Measurements from ENCODE around the gene SLAMF6.
"Not testable (repeated sequence)": the region's sequence is repeated elsewhere in the genome, so short reads cannot be mapped to it uniquely, and the experiment has no call there.

The SLAMF6 gene

DNA sequence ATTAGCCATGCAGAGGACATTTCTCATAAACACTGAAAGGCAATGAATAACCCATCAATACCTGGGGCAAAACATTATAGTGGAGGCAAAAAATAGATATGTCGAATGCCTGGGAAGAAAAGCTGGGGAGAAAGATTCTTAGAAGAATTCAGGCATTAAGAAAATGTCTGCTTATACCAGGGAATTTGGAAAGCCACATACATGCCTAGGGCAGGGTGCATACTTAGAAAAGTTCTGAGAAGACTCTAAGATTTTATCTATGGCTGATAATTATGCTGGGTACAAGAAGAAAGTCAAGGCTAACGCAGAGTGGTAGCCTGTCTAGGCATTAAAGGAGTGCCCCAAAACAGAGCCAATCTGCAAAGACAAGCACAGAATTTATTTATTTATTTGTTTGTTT, 18.4 kb downstream of the SLAMF6 start:
- DNase-seq (ENCODE audit: low spot score): no peak

DNA sequence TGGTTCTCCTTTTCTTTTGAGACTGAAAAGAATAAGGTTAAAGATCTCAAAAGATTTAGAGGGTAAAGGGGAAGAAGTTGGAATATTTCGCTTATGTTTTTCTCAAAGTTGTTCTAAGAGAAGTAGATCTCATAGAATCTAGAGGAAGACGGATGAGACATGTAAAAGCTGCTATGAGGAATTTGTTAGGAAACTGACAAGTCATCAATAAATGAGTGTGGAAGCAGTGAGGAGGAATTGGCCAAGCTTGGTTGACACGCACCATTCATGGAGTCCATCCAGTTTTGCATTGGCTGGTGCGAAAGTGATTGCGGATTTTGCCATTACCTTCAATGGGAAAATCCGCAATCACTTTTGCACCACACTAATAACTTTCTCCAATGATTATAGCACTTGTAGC, 20.0 kb downstream of the SLAMF6 start:
- DNase-seq (ENCODE audit: low spot score): no peak

DNA sequence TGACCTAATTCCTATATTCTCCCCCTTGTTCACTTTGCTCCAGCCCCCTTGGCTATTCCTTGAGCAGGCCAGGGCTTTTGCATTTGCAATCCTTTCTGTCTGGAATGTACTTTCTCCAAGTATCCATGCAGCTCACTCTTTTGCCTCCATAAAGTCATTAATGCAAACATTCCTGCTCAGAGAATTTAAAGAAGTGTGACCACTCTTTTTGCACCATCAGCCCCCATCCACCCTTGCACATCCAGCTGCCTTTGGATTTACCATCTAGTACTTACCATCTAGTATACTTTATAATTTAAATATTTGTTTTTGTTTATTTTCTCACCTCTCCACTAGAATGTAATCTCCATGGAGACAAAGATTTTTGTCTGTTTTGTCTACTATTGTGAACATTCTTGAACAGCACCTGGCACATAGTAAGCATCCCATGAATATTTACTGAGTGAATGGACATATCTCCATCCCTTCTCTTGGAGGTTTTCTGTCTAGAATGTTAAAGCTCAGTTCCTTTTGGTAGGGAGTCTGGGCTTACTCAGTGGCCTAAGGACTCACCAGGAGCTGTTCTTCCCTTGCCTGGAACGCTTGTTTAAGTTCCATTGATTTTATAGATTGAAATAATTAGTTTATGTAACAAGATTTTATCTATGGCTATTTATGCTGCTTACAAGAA, 22.6 kb downstream of the SLAMF6 start:
- no peak for DNase-seq (ENCODE audit: low spot score)

DNA sequence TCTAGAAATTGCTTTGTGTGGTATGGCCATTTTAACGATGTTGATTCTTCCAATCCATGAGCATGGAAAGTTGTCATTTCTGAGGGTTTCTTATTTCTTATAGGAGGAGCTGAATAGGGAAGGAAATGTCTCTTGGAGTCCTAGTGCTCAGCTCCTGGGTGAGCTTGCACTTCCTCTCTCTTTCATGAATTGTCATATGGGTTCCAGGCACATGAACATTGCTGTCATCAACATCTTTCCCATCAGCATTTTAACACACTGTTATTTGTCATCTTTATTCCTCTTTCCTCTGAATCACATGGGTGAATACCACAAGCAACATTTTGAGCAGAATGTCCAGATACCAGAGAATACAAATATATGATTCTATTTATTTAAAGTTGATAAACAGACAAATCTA, 23.4 kb downstream of the SLAMF6 start:
- DNase-seq (ENCODE audit: low spot score): no peak

DNA sequence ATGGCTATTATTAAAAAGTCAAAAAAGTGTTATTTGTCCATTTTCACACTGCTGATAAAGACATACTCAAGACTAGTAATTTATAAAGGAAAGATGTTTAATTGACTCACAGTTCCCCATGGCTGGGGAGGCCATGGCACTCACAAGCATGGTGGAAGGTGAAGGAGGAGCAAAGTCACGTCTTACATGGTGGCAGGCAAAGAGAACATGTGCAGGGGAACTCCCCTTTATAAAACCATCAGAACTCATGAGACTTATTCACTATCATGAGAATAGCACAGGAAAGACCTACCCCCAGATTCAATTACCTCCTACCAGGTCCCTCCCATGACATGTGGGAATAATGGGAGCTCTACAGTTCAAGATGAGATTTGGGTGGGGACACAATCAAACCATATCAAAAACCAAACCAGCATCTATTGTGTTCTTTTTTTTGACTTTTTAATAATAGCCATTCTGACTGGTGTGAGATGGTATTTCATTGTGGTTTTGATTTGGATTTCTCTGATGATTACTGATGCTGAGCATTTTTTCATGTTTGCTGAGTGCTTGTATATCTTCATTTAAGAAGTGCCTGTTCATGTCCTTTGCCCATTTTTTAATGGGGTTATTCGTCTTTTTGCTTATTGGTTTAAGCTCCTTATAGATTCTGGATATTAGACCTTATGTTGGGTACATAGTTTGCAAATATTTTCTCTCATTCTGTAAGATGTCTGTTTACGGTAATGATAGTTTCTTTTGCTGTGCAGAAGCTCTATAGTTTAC, 24.6 kb downstream of the SLAMF6 start:
- not testable (repeated sequence) for DNase-seq (ENCODE audit: low spot score)

DNA sequence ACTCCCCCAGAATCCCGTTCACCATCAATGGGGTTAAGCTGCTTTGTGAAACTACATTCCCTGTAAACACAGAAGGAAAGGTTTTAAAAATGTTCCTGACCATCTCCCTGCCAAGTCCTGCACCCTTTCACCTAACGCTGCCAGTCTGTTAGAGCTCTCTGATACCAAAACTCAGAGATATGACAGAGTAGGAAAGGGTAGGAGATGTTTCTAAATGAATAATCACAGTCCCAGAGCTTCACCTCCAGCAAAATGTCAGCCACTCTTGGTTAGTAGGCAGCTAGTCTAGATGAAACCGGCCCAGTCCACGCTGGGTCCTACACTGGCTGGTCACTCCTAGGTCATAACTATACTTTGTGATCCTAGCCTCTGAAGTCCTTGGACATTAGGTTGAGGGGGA, 26.7 kb downstream of the SLAMF6 start:
- no peak for DNase-seq (ENCODE audit: low spot score)

DNA sequence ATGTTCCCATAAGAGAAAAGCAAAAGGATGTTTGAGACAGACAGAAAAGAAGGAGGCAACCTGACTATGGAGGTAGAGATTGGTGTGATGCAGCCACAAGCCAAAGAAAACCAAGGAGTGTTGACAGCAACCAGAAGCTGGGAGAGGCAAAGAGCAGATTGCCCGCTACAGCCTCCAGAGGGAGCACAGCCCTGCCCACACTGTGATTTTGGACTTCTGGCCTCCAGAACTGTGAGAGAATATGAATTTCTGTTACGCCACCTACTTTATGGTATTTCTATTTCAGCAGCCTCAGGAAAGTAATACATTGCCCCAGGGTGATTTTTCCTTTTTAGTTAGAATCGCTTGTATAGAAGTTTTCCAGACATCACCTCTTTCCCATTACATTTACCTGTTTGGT, 28.4 kb downstream of the SLAMF6 start:
- no peak for DNase-seq (ENCODE audit: low spot score)

DNA sequence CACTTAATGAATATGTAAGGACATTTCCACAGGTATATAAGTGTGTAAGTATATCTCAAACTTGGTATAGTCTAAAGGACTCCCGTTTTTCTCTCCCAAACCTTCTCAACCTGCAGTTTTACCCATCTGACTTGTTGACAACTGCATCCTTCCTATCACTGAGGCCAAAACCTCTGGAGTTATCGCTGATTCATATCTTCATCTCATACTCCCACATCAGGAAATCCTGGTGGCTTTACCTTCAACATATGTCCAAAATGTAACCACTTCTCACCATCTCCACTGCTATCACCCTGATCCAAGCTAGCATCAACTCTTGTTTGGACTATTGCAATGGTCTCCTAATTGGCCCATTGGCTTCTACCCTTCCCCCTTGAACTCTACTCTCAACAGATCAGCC, 30.4 kb downstream of the SLAMF6 start:
- DNase-seq (ENCODE audit: low spot score): no peak

DNA sequence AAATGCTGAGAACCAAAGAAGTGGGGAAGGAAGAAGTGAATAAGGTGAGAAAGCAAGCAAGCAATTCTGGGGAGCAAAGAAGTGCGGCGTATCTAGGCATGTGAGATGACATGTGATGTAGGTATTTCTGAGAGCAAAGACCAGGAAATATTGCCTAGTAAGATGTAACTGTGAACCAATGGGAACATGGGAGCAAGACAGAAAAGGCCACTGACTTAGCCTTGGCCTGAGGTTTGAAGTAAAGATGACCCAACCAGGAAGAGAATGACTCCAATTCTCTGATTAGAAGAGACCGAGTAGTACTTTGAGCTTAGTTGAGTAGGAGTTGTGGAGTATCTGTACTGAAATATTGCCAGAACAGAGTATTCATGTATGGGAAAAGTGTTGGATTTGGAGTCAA, 31.1 kb downstream of the SLAMF6 start:
- no peak for DNase-seq (ENCODE audit: low spot score)

DNA sequence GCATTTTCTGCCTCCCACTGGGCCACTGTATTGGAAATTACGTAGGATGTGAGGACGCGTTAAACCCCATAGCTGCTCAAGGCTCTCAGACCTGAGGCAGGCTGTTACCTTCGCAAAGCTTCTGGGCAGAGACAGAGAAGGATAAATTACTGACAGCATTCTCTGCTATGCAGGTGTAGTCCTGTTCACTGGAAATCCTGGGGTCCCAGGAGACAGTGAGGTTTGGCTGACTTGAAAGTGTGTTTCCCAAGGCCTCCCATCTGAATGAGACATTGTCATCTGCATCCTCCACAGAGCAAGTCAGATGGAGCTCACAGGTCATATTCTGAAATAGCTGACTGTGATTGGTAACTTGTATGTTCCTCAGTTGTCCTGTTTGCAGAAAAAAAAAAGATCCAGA, 32.0 kb downstream of the SLAMF6 start:
- DNase-seq (ENCODE audit: low spot score): no peak

DNA sequence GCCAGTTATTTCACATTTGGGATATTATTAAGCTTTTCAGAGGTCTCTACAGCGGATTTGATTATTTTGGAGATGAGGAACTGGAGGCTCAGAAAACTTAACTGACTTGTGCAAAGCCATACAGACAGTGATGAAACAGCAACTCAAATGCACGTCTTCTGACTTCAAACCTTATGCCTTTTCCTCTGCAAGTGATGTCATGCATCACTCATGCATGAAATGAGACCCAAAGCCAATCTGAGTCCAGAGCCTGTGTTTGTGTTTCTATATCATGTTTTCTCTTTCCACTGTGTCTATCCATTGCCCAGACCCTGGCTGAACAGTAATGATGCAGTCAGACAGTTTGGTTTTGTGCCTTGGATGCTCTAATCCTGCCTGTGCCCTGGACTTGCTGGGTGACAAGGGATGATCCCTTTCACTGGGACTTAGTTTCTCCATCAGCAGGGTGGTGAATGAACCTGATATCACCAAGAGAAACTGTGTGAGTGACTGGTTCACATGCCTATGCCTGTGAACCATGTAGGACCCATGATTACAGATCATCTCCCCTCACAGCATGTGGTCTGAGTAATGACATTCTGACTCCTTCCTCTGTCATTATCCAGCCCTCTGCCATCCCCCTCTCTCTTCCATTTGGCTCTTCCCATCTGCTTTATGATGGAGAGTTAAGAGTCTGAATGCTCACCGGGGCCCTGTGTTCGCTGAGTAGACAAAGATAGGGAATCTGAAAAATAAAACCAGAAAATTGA, 33.4 kb downstream of the SLAMF6 start:
- no peak for DNase-seq (ENCODE audit: low spot score)

DNA sequence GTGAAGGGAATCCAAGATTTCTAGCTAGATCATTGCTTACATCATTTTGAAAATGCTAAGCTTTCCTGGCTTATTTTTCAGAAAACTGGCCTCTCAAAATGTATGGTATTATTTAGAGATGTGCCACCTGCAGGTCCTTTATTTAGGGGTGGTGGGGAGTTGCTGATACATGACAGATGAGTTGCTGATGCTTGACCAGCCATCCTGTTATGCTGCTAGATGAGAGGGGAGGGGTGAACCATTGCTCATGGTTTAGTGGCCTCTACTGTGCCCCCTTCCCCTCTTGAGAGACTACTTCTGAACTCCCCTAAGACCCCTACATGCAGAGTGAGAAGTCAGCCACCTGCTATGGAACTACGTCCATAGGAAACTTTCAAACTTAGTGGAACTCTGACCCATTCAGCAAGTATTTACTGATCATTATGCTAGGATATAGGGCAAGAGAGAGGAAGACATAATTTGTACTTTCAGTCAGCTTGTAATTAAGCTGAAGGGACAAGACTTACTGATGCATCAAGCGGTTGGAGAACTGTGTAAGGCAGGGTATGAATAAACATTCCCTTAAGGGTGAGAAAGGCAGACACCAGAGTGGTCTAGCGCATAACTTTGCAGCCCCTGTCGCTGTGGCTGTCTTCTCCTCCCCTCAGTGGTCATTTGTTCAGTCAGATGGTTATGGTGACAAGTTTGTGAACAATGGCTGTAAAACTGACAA, 34.6 kb downstream of the SLAMF6 start:
- no peak for DNase-seq (ENCODE audit: low spot score)

DNA sequence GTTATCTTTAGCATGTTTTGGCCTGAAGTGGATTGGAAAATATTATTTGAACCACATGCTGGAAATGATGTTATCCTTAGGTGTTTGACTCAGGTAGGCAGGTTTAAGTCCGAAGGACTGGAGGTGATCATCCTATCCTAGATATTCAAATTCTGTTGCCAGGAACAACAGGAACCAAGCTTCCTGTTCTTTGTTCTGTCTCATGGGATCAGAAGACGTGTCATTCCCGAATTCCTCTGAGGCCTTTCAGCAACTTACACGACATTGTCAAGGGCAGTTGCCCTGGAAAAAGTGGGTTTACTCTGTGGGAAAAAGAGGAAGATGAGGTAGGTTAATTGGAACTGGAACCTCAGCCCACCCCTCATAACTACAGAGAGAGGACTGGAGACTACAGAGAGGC, 36.6 kb downstream of the SLAMF6 start:
- no peak for DNase-seq (ENCODE audit: low spot score)

DNA sequence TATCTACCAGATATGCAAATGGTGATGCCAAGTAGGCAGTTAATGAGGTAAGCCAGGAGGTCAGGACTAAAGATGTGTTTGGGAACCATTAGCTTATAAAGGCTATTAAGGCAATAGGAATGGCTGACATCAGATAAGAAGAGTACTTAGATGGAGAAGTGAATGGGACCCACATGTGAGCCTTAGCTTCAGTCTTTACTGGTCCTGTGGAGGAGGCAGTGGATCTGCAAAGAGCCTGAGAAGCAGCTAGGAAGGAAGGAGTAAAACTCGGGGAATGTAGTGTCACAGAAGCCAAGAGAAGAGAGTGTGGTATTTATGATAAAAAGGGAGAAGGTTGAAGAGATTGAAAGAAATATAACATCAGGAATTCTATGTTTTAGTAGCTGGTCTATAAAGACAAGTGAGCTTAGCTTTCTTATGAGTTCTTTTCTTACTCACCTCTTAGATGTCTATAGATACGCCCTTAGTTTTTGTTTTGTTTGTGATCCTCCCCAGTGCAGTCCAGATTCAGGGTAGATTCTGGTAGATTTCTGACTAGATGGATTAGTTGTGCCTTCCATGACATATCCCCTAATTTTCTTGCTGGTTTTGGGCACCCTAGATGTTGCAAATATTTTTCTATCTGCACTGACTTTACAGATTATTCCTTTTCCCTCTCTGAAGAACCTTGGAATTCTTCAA, 39.4 kb downstream of the SLAMF6 start:
- DNase-seq (ENCODE audit: low spot score): no peak

DNA sequence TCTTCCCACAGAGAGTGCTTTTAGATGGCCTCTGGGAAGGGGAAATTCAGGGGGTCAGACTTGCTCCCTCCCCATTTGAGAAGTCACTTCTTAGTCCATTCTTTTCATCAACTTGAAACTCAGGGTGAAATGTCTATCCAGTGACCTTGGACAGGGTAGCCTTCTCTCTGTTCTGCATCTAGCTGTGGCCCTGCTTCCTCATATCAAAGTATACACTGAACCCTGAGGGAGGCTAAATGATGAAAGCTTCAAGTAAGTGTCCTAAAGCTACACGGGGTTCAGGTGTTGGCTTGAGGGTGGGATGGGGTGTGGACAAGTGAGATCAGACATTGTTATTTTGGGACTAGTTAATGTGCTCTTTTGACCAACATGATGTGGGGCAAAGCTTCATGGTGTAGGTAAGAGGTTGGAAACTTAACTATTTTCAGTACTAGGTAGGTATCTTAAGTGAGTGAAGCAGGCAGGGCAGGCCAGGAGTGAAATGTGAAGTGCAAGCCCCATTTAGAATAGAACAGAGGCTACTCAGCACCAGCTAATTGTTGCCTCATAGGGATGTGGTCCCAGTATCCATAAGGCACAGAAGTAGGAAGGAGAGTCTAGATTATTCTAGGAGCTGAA, 41.0 kb downstream of the SLAMF6 start:
- DNase-seq (ENCODE audit: low spot score): no peak

DNA sequence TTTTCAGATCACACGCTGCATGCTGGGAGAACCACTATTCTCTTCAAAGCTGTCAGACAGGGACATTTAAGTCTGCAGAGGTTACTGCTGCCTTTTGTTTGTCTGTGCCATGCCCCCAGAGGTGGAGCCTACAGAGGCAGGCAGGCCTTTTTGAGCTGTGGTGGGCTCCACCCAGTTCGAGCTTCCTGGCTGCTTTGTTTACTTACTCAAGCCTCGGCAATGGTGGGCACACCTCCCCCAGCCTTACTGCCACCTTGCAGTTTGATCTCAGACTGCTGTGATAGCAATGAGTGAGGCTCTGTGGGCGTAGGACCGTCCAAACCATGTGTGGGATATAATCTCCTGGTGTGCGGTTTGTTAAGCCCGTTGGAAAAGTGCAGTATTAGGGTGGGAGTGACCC, 42.3 kb downstream of the SLAMF6 start:
- DNase-seq (ENCODE audit: low spot score): not testable (repeated sequence)

DNA sequence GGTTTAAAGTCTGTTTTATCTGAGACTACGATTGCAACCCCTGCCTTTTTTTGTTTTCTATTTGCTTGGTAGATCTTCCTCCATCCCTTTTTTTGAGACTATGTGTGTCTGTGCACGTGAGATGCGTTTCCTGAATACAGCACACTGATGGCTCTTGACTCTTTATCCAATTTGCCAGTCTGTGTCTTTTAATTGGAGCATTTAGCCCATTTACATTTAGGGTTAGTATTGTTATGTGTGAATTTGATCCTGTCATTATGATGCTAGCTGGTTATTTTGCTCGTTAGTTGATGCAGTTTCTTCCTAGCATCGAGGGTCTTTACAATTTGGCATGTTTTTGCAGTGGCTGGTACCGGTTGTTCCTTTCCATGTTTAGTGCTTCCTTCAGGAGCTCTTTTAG, 44.0 kb downstream of the SLAMF6 start:
- DNase-seq (ENCODE audit: low spot score): not testable (repeated sequence)

DNA sequence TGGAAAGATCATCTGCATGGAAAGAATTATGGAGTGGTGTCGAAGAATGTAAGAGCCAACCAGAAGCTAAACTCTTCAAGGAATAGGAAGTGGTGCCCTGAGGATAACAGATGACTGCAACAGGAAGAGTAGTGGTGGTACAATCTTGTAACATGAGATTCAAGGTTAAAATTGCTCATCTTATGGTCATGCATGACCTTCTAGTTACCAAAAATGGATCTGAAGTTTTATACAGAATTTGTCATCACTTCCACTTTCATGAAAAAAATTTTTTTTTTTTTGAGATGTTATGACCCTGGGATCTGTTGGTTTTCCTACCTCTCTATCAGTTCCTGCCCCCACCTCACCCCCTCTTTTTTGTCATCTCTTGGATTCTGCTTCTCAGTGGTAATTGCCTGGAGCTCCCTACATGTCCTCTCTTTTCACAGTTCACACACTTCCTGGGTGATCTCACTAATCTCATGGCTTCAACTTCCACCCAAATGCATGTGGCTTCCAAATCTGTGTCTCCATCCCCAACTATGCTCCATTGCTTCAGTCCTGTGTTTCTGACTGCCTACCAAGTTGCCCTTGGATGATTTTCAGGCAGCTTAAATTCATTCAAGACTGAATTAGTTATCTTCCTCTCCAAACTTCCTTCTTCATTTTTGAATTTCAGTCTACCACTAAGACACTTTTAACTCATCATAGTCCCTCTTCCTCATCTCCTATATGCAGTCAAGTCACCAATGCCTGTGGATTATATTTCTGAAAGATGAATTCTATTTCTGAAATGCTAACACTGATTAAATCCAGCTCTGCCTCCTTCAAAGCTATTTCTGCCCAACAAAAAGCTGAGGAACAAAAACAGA, 48.4 kb downstream of the SLAMF6 start:
- no peak for DNase-seq (ENCODE audit: low spot score)

DNA sequence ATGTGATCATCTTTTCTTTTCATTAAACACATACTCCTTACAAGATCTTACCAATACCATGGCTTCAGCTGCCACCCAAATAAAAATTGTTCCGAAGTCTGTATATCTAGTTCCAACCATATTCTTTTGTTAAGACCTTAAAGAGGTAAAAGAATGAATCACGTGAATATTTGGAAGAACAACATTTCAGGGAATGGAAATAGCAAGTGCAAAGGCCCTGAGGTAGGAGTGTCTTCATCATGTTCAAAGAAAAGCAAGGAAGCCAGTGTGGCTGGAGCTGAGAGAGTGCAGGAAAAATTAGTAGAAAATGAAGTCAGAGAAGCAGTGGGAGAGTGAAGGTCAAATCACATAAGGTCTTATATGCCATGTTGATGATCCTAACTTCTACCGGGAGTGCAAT, 50.9 kb downstream of the SLAMF6 start:
- no peak for DNase-seq (ENCODE audit: low spot score)

DNA sequence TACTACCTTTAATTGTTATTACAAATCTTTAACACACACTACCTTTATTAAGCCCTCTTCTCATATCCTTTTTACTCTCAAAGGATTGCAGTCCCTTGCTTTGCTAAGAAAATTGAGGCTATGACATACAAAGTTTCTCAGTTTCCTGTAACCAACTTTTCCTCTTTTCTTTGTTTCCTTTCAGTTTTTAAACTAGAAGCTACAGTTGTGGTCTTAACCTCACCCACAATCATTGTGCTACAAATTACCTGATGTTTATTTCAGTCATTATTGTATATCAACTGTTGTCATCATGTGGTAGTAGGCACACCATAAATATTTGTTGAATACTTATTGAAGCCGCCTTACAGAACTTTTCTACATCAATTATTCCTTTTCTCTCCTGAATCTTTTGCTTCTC, 51.8 kb downstream of the SLAMF6 start:
- DNase-seq (ENCODE audit: low spot score): no peak

DNA sequence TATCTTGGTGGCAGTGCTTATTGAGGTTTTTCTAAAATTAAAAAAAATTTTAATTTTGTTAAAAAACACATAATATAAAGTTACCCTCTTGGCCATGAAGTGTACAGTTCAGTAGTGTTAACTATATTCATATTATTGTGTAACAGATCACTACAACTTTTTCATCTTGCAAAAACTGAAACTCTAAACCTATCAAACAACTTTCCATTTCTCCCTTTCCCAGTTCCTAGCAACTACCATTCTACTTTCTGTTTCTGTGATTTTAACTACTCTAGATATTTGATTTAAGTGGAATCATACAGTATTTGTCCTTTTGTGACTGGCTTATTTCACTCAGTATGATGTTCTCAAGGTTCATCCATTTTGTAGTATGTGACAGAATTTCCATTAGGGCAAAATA, 55.5 kb downstream of the SLAMF6 start:
- DNase-seq (ENCODE audit: low spot score): no peak
